ENCODE measurements around the gene OOSP4A.
"Not testable (repeated sequence)": the region's sequence is repeated elsewhere in the genome, so short reads cannot be mapped to it uniquely, and the experiment has no call there.

The OOSP4A gene

DNA sequence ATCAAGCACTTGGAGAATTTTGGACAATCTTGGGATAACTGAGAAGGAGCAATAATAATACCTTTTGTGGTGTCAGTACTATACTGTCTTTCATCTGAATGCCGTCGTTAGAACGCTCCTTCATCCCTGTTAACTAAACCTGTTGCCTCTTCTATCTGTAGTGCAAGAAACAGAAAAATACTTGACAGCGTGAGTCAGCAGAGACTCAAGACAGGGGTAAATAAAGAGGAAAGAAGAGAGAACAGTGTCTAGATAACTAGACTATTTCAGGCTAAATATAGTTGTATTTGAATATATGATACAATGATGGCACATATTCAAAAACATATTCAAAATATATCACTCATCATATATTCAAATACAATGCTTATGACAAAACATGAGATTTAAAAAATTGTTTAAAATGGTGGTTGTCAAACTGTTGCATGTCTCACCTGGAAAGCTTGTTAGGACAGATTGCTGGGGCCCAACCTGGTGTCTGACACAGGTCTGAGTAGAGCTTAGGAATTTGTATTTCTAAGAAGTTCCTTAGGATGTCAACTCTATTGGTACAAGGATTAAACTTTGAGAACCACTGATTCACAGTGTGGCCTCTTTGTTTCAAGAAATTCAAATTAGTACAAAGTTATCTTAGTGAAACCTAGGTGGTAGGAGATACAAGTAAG is 17.4 kb downstream of the OOSP4A start:
- DNase-seq, result no peak

DNA sequence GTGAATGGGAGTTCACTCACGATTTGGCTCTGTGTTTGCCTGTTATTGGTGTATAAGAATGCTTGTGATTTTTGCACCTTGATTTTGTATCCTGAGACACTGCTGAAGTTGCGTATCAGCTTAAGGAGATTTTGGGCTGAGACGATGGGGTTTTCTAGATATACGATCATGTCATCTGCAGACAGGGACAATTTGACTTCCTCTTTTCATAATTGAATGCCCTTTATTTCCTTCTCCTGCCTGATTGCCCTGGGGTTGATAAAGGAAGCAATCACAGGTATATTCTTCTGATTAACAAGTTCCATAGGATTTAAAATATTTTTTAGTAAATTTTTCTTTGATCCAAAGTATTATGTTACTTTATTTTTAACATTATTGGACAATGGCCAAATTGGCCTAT is 18.2 kb downstream of the OOSP4A start:
- not testable (repeated sequence) for DNase-seq

GRCh38 chr11:59983212-59983611 is 19.4 kb downstream of the OOSP4A start:
- no peak for DNase-seq

- no peak for DNase-seq
Measured at GRCh38 chr11:59984368-59984767, 20.5 kb downstream of the OOSP4A start.

GRCh38 chr11:59990421-59990820 is 26.6 kb downstream of the OOSP4A start:
- no peak for DNase-seq

- DNase-seq, result no peak
Measured at GRCh38 chr11:59992425-59992824, 28.6 kb downstream of the OOSP4A start.

DNA sequence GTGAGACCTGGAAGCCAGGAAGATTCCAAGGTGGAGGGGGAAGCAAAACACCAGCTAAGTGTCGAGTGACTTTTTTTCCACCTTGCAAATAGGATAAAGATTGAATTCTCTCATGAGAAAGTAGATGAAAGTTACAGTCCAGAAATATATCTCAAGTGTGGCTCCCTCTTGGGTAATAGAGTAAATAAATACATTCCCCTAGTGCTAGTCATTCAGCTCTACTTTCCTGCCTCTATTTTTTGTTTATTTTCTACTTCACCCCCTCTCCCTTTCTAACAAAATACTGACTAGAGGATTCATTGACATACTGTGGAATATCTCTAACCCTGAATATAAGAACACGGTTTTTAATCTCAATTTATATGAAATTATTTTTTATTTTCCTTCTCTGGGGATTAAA is 34.0 kb downstream of the OOSP4A start:
- no peak for DNase-seq

- DNase-seq, result no peak
Measured at GRCh38 chr11:59999691-60000090, 35.9 kb downstream of the OOSP4A start.

- no peak for DNase-seq
Measured at GRCh38 chr11:60003729-60004128, 39.9 kb downstream of the OOSP4A start.

DNA sequence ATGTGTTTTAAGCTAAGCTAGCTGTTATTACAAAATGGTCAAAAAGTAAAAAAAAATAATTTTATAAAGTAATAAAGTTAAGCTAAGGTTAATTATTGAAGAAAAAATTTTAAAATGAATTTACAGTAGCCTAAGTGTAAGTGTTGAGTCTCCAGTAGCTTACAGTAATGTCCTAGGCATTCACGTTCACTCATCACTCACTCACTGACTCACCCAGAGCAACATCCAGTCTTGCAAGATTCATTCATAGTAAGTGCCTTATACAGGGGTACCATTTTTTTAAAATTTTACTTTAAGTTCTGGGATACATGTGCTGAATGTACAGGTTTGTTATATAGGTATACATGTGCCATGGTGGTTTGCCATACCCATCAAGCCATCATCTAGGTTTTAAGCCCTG is 41.5 kb downstream of the OOSP4A start:
- DNase-seq, result no peak

DNA sequence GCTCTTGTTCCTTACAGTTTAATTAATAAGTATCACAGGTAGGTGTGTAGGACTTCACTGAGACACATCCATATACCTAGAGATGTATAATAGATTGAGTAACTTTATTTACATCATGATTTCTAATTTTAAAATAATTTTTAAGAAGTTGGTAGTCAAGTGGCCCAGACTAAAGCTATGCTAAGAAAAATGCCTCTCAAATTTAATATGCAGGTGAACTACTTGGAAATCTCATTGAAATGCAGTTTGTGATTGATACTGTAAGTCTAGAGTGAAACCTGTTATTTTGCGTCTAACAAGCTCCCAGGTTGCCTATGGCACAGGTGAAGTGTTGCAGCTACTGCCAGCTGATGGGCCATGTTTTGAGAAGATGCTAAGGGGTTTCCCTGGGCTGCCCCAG is 53.0 kb downstream of the OOSP4A start, which contains the start of gene OOSP4B:
Gene OOSP4B (plus strand): TSS at position 301 of the 400 bp plus-strand sequence.
- DNase-seq, result no peak

DNA sequence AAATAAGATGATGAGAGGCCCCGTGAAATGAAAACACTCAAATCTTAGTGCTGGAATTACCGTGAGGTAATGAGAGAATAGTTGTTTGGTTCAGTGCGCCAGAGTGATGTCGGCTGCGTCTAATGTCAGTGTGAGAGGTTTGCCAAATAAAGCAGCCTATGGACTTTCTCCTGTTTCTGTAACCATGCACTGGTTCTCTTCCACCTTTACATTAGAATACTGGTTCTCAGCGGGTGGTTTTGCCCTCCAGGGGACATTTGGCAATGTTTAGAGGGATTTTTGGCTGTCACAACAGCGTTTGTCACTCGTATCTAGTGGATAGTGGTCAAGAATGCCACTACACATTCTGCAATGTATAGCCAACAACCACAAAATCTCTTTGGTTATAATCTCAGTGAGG is 54.2 kb downstream of the OOSP4A start:
- DNase-seq, result no peak
